ENCODE results near the gene CYP46A1.

DNA sequence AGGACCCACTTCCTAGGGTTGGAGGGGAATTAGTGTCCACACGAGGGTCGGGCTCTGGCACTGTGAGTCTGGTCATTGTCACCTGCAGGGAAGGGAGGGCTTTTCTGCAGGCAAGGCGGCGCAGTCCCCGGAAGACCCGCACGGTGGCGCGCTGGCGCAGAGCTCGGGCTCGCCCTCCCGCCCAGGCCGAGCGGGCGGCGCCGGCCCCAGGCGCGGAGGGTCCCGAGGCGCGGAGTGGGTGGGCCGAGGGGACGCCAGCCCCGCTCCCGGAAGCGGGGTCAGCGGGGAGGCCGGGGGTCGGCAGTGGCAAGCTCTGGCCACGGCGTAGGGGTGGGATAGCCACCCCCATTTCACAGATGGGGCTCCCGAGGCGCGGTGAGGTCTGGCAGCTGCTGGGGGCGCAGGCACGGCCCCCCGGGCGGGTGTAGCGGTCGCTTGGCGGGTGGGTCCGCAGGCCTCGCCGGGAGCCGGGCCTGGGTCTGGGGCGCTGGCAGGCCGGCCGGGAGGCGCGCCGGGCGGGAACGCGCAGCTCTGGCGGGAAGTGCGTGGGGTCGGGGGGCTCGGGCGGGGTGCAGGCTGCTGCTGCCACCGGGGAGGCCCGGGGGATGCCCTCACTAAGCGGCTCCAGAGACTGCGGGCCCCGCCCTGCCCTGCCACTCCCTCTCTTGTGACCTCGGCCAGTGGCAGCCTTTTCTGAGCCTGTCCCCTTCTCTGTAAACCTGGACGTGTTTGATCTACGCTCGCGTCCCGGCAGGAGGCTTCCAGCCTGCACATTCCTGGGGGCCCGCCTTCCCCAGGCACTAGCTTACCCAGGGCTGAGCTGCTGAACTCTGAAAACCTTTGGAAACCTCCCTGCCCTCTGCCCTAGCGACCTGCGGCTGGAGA lies 46.1 kb downstream of the CYP46A1 start:
- no peak for TF ChIP-seq EZH2phosphoT487 (IDR thresholded peaks at IDR 0.05)
- TF ChIP-seq, protein P1, sequence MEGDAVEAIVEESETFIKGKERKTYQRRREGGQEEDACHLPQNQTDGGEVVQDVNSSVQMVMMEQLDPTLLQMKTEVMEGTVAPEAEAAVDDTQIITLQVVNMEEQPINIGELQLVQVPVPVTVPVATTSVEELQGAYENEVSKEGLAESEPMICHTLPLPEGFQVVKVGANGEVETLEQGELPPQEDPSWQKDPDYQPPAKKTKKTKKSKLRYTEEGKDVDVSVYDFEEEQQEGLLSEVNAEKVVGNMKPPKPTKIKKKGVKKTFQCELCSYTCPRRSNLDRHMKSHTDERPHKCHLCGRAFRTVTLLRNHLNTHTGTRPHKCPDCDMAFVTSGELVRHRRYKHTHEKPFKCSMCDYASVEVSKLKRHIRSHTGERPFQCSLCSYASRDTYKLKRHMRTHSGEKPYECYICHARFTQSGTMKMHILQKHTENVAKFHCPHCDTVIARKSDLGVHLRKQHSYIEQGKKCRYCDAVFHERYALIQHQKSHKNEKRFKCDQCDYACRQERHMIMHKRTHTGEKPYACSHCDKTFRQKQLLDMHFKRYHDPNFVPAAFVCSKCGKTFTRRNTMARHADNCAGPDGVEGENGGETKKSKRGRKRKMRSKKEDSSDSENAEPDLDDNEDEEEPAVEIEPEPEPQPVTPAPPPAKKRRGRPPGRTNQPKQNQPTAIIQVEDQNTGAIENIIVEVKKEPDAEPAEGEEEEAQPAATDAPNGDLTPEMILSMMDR (IDR thresholded peaks at IDR 0.05): peak; percentile 86

Measured in neural progenitor cell (in vitro differentiated cells).